ENCODE data around the gene KIAA0586.

DNA sequence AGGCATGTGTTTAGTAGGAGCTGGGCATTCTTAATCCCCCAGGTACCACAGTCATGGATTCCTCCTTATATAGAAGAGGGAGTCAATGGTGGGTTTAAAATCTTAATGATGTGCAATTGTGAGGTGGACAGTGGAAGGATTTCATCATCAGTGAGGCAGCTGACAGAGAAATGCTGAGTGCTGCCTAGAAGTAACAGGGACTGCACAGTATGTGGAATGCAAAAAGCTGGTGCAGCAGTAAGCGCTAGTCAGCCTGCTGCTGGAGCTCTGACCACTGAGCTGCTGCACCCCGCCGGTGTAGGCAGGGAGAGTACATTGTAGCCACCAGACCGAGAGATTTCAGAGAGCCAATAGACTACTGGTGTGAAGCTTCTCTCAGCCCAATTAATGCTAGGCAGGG lies 129.7 kb downstream of the KIAA0586 start:
- TF ChIP-seq SUZ12 (IDR thresholded peaks at IDR 0.05): no peak
- no peak for TF ChIP-seq BHLHE40 (IDR thresholded peaks at IDR 0.05; ENCODE audit: borderline replicate concordance)
- TF ChIP-seq FOXK2 (IDR thresholded peaks at IDR 0.05): no peak
- no peak for TF ChIP-seq L3MBTL2 (conservative IDR thresholded peaks at IDR 0.05)
- no peak for TF ChIP-seq HDGF (IDR thresholded peaks at IDR 0.05; ENCODE audit: borderline replicate concordance)
- no peak for TF ChIP-seq SP1 (IDR thresholded peaks at IDR 0.05)

Data from HEK293T (cell line).